Stimulated activated CD8-positive, alpha-beta memory T cell treated with anti-CD3 and anti-CD28 coated beads, Interleukin-4, amount 100 ng/mL, for 1 hour (primary cell): ENCODE results near the gene ZNF500.
"Not testable (repeated sequence)": the region's sequence is repeated elsewhere in the genome, so short reads cannot be mapped to it uniquely, and the experiment has no call there.

Experiments used
- DNase-seq, 2 donors: peaks; one replicate each; pipeline ENCODE4 v3.0.0-alpha.2; 2020; ENCODE audit warnings: low read depth in 2 of 2, low spot score in 1 of 2

ZNF500 gene

DNA sequence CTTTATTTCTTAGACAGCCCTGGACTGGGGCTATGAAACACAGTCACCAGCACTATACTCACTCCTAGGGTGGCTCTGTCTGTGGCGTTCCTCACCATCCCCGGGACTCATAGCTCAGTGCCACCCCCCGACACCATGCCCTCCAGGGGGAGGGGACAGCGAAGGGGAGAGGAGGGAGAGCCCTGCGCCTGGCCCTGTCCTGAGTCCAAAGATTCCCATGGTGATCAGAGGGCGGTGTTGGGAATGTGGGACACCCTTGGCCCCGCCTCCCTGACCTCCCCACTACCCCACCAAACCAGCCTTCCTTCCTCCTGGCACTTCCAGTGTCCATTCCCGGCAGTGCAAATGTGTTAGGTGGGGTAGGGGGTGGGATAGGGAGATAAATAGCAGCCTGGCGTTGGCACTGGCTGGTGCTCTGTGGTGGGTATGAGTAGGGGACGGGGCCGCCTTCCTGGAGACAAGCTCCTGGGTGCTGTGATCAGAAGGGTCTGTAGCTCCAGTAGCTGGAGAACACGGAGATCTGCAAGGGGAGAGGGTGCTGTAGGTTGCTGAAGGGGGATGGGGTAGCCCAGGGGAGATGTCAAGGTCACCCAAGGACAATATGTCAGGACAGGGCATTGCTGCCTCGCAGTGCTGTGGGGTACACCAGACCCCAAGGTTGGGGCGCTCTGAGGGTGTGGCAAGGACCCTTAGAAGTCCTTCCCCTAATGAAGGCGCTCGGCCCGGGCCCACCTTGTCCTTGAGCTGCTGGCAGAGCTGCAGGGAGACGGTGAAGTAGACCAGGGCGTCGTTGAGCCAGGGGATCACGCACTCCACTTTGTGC, 30.2 kb upstream of the ZNF500 start:
- DNase-seq, result no peak

DNA sequence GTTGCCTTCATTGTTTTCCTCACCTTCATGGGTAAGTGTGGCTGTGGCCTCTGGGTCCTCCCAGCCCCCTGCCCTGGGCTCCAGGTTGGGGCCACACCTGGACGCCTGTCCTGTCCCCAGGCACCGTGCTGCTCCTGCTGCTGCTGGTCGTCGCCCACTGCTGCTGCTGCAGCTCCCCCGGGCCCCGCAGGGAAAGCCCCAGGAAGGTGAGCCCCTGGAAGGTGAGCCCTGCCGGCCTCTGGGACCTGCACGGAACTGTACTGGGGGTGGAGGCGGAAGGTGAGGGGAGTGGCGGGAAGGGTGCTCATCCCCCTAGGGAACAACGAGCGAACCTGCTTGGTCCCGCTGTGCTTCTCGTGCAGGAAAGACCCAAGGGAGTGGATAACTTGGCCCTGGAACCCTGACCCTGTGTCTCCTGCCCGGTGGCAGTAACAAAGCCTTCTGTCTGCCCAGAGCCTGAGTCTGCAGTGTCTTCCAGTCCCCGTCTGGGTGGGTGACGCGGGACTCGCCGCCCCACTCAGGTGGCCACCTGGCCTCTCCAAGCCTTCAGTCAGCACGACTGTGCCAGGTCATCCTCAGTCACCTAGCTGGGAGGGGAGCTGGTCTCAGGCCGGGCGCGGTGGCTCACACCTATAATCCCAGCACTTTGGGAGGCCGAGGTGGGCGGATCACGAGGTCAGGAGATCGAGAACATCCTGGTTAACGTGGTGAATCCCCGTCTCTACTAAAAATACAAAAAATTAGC, 29.0 kb upstream of the ZNF500 start:
- no peak for DNase-seq

DNA sequence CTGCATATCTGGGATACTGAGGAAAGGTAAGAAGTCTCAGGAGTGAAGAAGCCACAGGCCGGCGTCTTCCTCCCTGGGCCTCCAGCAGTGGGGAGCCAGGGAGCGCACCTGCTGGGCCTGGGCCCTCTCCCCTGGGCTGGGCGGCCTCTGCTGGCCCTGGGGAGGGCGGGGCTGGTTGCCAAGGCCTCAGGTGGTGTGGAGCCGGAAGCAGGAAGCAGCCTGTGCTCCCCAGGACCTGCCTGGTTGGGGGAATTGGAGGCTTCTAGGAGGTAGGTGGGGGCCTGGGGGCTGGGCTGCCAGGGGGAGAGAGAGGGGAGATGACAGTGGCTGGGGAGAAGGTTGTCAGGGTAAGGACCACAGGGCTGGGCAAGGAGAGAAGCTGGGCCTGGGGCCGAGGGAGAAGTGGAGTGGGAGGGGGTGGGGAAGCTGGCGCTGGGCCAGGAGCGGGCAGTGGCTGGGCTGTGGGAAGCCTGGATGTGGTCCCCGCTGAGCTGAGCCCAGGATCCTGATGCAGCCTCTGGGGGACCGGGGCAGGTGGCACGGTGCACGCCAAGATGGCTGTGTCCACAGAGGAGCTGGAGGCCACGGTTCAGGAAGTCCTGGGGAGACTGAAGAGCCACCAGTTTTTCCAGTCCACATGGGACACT, 28.3 kb upstream of the ZNF500 start, which contains the start of gene SMIM22:
Gene SMIM22, plus strand, starts transcription at position 189 of the 647 bp plus-strand sequence. Its CDS starts 366 bp downstream, at position 555.
- DNase-seq, result no peak

DNA sequence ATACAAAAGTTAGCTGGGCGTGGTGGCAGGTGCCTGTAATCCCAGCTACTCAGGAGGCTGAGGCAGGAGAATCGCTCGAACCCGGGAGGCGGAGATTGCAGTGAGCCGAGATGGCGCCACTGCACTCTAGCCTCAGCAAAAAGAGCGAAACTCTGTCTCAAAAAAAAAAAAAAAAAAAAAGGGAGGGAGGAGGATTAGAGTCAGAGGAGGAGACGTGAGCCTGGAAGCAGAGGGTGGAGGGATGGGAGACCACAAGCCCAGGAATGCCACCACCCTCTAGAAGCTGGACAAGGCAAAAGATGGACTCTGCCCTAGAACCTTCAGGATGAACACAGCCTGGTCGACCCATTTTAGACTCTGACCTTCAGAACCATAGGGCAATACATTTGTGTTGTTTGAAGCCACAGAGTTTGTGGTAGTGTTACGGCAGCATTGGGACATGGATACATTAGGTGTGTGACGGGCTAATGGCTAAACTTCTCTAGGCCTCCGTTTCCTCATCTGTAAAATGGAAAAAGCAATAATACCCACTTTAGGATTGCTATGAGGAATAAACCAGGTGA, 26.1 kb upstream of the ZNF500 start:
- DNase-seq, result no peak

DNA sequence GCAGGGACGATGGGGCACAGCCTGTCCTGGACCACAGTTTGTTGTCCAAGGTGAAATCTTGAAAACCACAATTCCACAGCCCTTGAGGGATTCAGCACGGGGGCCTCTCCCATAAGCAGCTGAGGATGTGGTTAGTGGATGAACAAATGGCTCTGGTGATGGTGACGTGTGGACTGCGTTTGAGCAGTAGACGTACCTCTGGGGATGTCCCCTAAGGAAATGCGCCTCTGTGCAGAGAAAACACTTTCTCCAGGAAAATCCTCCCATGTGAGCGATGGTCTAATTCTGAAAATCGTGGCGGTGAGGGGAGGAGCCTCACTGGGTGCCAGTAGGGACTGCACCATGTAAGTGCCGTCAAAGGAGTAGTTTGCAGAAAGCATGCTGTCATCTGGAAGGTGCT, 23.9 kb upstream of the ZNF500 start:
- DNase-seq, result no peak

DNA sequence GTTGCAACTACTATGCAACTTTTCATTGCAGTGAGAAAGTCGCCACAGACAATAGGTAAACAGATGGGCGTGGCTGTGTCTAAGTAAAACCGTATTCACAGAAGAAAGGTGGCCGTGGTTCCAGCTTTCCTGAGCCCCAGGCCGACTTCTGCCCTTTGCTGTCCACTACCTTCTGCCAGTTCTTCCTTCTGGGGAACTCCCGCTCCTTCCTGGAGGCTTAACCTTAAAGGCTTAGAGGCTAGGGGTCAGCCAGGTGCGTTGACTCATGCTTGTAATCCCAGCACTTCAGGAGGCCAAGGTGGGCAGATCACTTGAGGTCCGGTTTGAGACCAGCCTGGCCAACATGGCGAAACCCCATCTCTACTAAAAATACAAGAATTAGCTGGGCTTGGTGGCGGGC, 23.3 kb upstream of the ZNF500 start:
- no peak for DNase-seq

DNA sequence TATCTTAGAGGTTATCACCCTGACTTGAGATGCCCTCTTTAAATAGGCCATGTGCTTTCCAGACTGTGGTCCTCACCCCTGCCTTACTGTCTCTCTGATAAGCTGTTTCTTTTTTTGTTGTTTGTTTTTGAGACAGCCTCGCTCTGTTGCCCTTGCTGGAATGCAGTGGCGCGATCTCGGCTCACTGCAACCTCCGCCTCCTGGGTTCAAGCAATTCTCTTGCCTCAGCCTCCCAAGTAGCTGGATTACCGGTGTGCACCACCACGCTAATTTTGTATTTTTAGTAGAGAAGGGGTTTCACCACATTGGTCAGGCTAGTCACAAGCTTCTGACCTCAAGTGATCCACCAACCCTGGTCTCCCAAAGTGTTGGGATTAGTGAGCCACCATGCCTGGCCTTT, 21.9 kb upstream of the ZNF500 start:
- no peak for DNase-seq

DNA sequence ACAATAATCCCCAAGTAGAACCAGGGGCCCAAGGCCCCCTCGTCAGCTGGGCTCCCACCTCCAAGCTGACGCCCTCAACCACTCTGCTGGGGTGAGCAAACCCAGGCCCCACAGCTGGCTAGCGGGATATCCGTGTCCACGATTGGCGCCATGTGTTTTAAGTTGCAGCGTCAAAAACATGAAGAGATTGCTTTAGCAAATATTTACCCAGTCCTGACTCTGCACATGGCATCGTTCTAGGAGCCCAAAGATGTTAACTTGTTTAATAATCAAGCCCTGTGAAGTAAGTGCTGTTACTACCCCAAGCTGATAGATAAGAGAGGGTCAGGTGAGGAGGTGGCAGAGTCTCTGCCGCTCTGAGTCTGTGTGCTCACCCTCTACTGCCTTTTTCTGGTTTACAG, 21.5 kb upstream of the ZNF500 start:
- DNase-seq, result no peak

DNA sequence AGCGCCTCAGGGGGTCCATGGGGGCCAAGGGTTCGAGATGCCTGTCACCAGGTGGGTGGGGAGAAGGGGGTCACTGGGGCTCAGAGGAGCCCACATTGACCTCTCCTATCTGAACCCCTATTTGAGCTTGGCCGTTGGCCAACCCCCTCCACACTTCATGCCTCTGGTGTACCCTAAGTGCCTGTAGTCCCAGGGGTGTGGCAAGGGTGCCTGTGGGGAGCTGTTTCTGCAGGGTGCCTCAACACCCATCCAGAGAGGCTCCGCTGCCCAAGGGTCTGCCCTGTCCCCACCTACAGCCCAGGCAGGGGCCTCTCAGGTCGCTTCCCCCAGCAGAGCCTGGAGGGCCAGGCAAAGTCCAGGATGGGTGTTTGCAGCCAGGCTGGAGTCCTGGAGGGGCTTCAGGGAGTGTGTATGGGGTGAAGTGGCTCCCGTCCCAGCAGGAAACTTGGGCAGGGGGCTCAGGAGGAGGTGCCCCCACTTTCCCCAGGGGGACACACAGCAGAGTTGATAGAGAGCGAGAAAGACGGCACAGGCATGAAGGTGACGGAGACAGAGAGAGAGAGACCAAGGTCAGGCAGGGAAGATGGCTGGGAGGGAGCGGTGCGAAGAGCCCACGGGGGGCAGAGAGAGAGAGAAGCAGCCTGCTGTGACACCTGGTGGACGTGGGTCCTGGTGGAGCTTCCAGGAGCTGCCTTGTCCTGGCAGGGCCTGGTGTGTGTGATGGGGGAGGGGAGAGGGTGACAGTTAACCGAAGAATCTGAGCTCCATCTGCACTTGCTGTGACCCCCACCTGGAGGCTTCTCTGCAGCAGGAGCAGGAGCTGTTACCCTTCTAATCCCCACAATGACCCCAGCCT, 20.9 kb upstream of the ZNF500 start, which contains the start of gene SEPTIN12:
Gene SEPTIN12, minus strand, starts transcription at position 719 of the 856 bp plus-strand sequence. Its CDS starts 700 bp downstream, at position 19.
- DNase-seq, result no peak

DNA sequence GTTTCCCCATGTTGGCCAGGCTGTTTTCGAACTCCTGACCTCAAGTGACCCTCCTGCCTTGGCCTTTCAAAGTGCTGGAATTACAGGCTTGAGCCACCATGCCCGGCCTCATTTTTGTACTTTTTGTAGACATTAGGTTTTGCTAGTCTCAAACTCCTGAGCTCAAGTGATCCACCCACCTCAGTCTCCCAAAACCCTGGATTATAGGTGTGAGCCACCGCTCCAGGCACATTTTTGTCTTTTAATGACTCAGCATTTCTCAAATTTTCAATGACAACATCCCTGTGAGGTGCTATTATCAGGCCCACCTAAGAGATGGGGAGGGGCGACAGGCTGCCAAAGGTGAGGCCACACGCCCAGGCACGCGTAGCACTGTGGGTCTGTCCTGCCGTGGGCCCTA, 20.1 kb upstream of the ZNF500 start:
- DNase-seq, result no peak

DNA sequence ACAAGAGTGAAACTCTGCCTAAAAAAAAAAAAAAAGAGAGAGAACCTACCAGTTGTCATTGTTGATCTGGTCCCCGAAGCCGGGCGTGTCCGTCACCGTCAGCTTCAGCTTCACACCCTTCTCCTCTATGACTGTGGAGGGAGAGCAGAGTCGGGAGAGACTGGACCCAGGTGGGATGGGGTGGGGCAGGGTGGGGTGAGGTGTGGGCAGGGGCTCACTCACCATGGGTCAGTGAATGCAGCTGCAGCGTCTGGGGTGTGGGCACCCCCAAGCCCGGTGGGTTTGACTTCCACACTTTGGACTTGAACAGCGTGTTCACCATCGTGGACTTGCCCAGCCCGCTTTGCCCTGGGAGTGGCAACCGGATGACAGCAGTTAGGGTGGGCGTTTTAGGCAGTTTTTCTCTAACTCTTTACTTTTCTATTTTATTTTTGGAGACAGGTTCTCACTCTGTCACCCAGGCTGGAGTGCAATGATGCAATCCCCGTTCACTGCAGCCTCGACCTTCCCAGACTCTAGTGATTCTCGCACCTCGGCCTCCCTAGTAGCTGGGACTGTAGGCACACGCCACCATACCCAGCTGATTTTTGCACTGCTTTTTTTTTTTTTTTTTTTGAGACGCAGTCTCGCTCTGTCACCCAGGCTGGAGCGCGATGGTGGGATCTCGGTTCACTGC, 18.9 kb upstream of the ZNF500 start:
- DNase-seq, result no peak

DNA sequence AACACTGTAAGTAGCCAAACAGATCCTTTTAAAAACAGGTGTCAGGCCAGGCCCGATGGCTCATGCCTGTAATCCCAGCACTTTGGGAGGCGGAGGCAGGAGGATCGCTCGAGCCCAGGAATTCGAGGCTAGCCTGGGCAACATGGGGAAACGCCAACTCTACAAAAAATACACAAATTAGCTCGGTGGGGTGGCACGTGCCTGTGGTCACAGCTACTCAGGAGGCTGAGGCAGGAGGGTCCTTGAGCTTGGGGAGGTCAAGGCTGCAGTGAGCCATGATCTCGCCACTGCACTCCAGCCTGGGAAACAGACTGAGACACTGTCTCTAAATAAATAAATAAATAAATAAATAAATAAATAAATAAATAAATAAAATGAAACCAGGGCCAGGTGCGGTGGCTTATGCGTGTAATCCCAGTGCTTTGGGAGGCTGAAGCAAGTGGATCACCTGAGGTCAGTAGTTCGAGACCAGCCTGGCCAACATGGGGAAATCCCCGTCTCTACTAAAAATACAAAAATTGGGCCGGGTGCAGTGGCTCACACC, 17.6 kb upstream of the ZNF500 start:
- not testable (repeated sequence) for DNase-seq

DNA sequence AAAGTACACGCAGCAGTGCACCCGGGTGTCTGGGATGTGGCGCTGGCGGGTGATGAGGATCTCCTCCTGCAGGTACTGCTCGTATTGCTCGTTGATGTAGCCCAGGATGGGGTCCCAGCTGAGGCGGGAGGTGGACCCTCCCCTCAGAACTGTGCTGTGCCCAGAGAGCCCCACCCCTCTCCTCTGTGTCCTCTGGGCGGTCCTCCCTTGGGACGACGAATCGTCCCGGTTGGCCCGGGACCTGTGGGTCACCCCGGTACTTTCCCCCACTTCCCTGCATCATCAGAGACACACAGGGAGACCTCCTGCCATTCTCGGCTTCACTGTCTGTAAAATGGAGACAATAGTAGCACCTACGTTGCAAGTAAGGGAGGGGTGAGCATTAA, 17.0 kb upstream of the ZNF500 start:
- DNase-seq, result no peak

DNA sequence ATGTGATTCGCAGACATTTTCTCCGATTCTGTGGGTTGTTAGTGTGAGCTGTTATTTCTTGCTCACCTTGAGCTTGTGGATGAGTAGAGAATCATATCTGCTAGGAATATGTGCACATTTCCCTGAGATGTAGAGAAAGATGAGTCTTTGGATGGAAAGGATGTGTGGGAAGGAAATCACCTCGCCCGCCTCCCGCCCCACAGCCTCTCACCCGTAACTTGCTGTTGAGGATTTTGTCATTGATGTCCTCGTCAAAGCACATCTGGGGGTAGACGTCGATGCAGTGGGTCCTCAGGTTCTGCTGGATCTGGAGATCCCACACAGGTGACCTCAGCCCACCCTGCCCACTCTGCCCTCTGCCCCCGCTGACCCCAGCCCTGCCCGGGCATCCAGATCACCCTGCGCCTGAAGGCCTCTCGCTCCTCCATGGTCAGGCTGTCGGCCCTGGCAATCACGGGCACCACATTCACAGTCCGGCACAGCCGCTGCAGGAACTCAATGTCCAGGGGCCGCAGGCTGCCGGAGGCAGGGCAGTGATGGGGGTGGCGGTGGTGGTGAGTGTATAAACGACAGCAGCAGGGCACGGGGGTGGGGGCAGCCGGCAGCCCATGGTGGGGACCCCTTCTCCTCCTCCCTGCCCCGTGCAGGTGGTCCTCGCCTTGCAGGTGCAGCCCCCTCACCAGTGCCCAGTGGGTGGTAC, 16.4 kb upstream of the ZNF500 start:
- DNase-seq, result no peak

DNA sequence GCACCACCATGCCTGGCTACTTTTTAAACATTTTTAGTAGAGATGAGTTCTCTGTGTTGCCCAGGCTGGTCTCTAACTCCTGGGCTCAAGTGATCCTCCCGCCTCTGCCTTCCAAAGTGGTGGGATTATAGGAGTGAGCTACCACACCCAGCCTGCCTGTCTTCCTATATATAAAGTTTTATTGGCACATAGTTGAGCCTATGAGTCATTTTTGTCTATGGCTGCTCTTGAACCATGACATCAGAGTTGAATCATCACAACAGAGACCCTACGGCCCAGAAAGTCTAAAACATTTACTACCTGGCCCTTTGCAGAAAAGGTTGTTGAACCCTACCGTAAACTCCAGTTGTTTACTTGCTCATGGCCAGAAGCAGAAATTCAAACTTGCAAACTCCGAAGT, 13.3 kb upstream of the ZNF500 start:
- DNase-seq, result no peak

DNA sequence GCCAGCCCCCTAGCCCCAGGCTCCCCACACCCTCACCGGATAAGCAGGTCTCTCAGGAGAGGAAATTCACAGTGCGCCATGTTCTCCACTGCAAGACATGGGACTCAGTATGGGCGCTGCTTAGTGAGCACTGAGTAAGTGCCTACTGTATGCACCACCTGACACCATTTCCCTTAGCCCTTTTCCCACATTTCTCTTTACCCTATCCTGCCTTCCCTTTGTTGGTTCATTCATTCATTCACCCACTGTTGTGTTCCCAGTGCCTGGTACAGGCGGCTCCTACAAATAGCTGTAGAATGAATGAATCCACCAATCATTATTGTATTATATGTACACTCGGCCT, 11.1 kb upstream of the ZNF500 start:
- no peak for DNase-seq

DNA sequence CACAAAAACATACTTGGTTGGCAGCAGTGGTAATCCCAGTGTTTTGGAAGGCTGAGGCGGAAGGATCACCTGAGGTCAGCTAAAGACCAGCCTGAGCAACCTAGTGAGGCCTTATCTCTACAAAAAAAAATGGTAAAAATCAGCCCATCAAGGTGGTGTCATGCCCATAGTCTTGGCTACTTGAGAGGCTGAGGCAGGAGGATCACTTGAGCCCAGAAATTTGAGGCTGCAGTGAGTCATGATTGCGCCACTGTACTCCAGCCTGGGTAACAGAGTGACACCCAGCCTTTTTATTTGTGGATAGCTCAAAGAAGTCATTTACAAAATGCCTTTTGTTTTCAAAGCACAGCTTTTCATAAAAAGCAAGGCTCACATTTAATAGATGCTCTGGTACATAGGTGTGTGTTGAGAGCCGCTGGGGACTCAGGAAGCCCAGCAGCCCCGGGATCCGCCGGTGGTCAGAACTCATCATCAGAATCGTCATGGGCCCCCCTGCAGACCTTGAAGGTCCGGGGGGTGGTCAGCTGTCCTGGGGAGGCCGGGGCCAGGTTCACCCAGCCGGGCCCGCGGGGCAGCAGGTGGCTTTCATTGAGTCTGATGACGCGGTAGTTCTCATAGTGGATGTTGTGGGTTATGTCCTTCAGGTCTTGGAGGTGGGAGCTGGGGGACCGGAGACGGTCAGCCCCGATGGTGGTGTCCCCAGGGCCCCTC, 10.5 kb upstream of the ZNF500 start:
- no peak for DNase-seq

DNA sequence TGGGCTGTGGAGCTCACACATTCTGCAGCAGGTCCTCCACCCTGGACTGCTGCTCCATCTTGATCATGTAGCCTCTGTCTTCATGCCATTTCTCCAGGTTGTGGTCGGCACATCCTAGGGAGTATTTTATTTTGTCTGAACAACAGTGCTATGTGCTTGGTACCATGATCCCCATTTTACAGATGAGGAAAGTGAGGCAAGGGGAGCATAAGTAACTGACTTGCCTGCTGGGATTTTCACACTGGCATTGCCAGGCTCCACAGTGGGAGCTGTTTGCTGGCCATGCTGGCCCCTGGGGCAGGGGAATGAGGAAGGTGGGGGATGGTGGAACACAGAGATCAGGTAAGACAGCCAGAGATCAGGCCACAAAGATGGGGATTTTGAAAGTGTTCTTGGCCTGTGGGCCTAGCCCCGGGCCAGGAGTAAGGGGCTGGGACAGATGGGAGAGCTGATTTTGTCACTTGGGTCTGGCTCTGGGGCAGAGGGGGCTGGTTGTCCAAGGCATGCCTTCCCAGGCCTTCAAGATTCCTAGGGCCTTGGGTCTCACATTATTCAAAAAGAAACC, 9.3 kb upstream of the ZNF500 start:
- DNase-seq, result no peak
